Left ventricle myocardium inferior (tissue), 1 donor: ENCODE results near the gene ATP2C2. TPM values are rescaled to one million over a fixed set of nuclear protein-coding genes. Genes with fewer than 3 reads are reported as not detected.

Source experiments
- DNase-seq: peaks from one replicate; pipeline ENCODE4 v3.0.0-alpha.2; 2020
- H3K27ac ChIP-seq: fragments of 200-600 bp; replicated peaks from 2 replicates; pipeline ENCODE4 v1.8.0; 2021
- H3K27me3 ChIP-seq: fragments of 200-600 bp; 2 replicates; pipeline ENCODE4 v1.8.0; 2021; ENCODE audit warnings: low read depth
- H3K36me3 ChIP-seq: fragments of 200-600 bp; 2 replicates; pipeline ENCODE4 v1.8.0; 2021
- H3K4me1 ChIP-seq: fragments of 200-600 bp; 2 replicates; pipeline ENCODE4 v1.8.0; 2021
- H3K4me3 ChIP-seq: fragments of 200-600 bp; 2 replicates; pipeline ENCODE4 v1.8.0; 2021; ENCODE audit warnings: mild to moderate bottlenecking, moderate library complexity
- H3K9me3 ChIP-seq: fragments of 200-600 bp; replicated peaks from 2 replicates; pipeline ENCODE4 v1.8.0; 2021
- CTCF ChIP-seq: fragments of 200-600 bp; IDR thresholded peaks from 2 replicates; pipeline ENCODE4 v1.8.0; 2021; ENCODE audit warnings: antibody characterized with exemption, mild to moderate bottlenecking, borderline replicate concordance
- intact Hi-C: fragments of 100-400 bp; cut with micrococcal nuclease; formaldehyde crosslinking; loops from one replicate; pipeline ENCODE4 v1.11.0; 2022
- total RNA-seq: library from RNA; stranded (reverse); fragmentation: NEBNext Ultra II Directional; extraction: Animal tissue kit (Norgen Biotek cat#: 25700); gene quantifications from one replicate; pipeline ENCODE4 v1.2.1, GENCODE V29; 2021
- donor health status: DM: no; HTN: yes; CAD: no; lungs with severe emphysema.

ATP2C2 gene
- total RNA-seq, 1 donor from 2014 or later = not detected

GRCh38 chr16:84463221-84463620 lies 94.9 kb downstream of the ATP2C2 start:
- no peak for DNase-seq
- Histone ChIP-seq H3K4me1 (peaks cover 5% of the 10 kb centered on the region), H3K4me3 (no peak overlapping the region), H3K27me3 (no peaks in the 10 kb centered on the region), H3K36me3 (peaks cover 19% of the 10 kb centered on the region), H3K9me3 (peaks cover 18% of the 10 kb centered on the region), H3K27ac (no peak overlapping the region)
- intact Hi-C loops = no loop called here
- no peak for TF ChIP-seq CTCF

DNA sequence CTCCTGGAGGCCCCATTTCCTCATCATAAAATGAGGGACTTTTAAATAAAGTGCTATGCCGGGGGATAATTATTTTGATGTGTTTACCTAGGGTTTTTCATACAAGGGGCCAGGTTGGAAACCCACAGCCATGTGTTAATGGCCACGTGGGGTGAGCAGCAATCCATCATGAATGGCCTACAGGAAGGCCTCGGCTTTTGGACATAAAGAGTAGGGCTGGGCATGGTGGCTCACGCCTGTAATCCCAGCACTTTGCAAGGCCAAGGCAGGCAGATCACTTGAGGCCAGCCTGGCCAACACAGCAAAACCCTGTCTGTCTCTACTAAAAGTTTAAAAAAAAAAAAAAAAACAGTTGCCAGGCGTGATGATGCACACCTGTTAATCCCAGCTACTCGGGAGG lies 95.8 kb downstream of the ATP2C2 start:
- Histone ChIP-seq H3K4me1 (peaks cover 5% of the 10 kb centered on the region), H3K27ac (no peak overlapping the region), H3K27me3 (no peaks in the 10 kb centered on the region), H3K9me3 (peaks cover 18% of the 10 kb centered on the region), H3K36me3 (peaks cover 20% of the 10 kb centered on the region), H3K4me3 (no peak overlapping the region)
- no peak for TF ChIP-seq CTCF
- DNase-seq = no peak
- intact Hi-C loops = no loop called here

- TF ChIP-seq CTCF = no peak
- H3K27ac ChIP-seq = no peak overlapping the region
- H3K9me3 ChIP-seq = peaks cover 18% of the 10 kb centered on the region
- H3K27me3 ChIP-seq = no peaks in the 10 kb centered on the region
- H3K4me3 ChIP-seq = no peak overlapping the region
- no peaks in the 10 kb centered on the region for H3K4me1 ChIP-seq
- no peak for DNase-seq
- H3K36me3 ChIP-seq = peaks cover 20% of the 10 kb centered on the region
- intact Hi-C loops = no loop called here
Measured at GRCh38 chr16:84465154-84465553, 96.8 kb downstream of the ATP2C2 start.

- no peaks in the 10 kb centered on the region for H3K27me3 ChIP-seq
- no peak overlapping the region for H3K27ac ChIP-seq
- no peak for TF ChIP-seq CTCF
- no peak overlapping the region for H3K4me3 ChIP-seq
- H3K4me1 ChIP-seq = no peaks in the 10 kb centered on the region
- peaks cover 20% of the 10 kb centered on the region for H3K36me3 ChIP-seq
- intact Hi-C loops = no loop called here
- peaks cover 18% of the 10 kb centered on the region for H3K9me3 ChIP-seq
- no peak for DNase-seq
Measured at GRCh38 chr16:84466692-84467091, 98.4 kb downstream of the ATP2C2 start.

DNA sequence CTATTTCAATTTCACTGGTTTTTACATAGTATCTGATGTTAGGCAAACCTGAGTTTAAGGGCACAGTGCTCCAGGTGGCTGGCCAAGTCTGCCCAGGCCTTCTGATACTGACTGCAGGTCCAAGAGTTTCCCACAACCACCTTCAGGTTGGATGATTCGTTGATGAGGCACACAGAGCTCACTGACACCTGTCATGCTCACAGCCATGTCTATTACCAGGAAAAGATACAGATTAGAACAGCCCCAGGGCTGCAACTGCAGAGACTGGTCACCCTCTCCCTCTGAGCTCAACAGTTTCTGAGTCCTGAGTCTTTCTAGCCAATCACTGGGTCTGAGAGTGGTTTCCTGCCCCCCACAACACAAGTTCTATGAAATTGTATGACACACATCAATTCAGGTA lies 98.9 kb downstream of the ATP2C2 start:
- TF ChIP-seq CTCF = no peak
- H3K9me3 ChIP-seq = peaks cover 18% of the 10 kb centered on the region
- DNase-seq = no peak
- intact Hi-C loops = no loop called here
- H3K27me3 ChIP-seq = no peaks in the 10 kb centered on the region
- no peak overlapping the region for H3K27ac ChIP-seq
- H3K4me3 ChIP-seq = no peak overlapping the region
- peaks cover 20% of the 10 kb centered on the region for H3K36me3 ChIP-seq
- H3K4me1 ChIP-seq = no peaks in the 10 kb centered on the region

DNA sequence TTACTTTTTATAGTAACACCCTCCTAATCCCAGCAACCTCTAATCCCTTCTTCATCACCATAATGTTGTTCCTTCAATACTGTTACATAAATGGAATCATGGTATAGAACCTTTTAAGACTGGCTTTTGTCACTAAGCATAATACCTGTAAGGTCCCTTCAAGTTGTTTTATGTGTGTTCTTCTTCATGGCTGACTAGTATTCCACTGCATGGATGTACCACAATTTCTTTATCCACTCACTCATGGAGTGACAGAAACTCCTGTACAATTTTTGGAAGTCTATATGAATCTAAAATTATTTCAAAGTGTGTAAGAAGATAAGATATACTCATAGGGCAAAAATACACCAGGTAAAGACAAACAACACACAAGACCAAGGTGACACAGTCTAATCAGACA lies 99.4 kb downstream of the ATP2C2 start:
- Histone ChIP-seq H3K4me1 (no peaks in the 10 kb centered on the region), H3K27ac (no peak overlapping the region), H3K27me3 (no peaks in the 10 kb centered on the region), H3K9me3 (peaks cover 18% of the 10 kb centered on the region), H3K36me3 (peaks cover 20% of the 10 kb centered on the region), H3K4me3 (no peak overlapping the region)
- intact Hi-C loops = no loop called here
- TF ChIP-seq CTCF = no peak
- no peak for DNase-seq
